ENCODE measurements around the gene AXIN1. TPM values are rescaled to one million over a fixed set of nuclear protein-coding genes. Genes with fewer than 3 reads are reported as not detected.
A peak's percentile ranks its signal among the peaks of the same experiment; 100 is the strongest.
"Not testable (repeated sequence)": the region's sequence is repeated elsewhere in the genome, so short reads cannot be mapped to it uniquely, and the experiment has no call there.

AXIN1 gene
- total RNA-seq, 1 donor, result 35.8 TPM

- Histone ChIP-seq H3K27me3 (ENCODE audit: insufficient read depth, low read length) (no peaks in the 10 kb centered on the region), H3K4me1 (ENCODE audit: insufficient read depth, low read length) (peaks cover 24% of the 10 kb centered on the region), H3K4me3 (ENCODE audit: low read length) (no peak overlapping the region), H3K9me3 (ENCODE audit: low read depth, low read length) (no peaks in the 10 kb centered on the region)
Observed at GRCh38 chr16:366476-366875, 14.0 kb upstream of the AXIN1 start.

- no peaks in the 10 kb centered on the region for H3K9me3 ChIP-seq (ENCODE audit: low read depth, low read length)
- no peaks in the 10 kb centered on the region for H3K27me3 ChIP-seq (ENCODE audit: insufficient read depth, low read length)
- H3K4me3 ChIP-seq (ENCODE audit: low read length), result no peak overlapping the region
- peaks cover 12% of the 10 kb centered on the region for H3K4me1 ChIP-seq (ENCODE audit: insufficient read depth, low read length)
Observed at GRCh38 chr16:364595-365491, 12.3 kb upstream of the AXIN1 start.

GRCh38 chr16:363766-364490, 11.4 kb upstream of the AXIN1 start:
- Histone ChIP-seq H3K4me3 (ENCODE audit: low read length) (no peak overlapping the region), H3K4me1 (ENCODE audit: insufficient read depth, low read length) (peaks cover 7% of the 10 kb centered on the region), H3K9me3 (ENCODE audit: low read depth, low read length) (no peaks in the 10 kb centered on the region), H3K27me3 (ENCODE audit: insufficient read depth, low read length) (no peaks in the 10 kb centered on the region)

- Histone ChIP-seq H3K4me3 (ENCODE audit: low read length) (no peak overlapping the region), H3K4me1 (ENCODE audit: insufficient read depth, low read length) (peaks cover 7% of the 10 kb centered on the region), H3K27me3 (ENCODE audit: insufficient read depth, low read length) (no peaks in the 10 kb centered on the region), H3K9me3 (ENCODE audit: low read depth, low read length) (no peaks in the 10 kb centered on the region)
Observed at GRCh38 chr16:363110-363765, 10.7 kb upstream of the AXIN1 start.

GRCh38 chr16:362702-362999, 10.1 kb upstream of the AXIN1 start:
- not testable (repeated sequence) for H3K27me3 ChIP-seq (ENCODE audit: insufficient read depth, low read length); H3K4me1 ChIP-seq (ENCODE audit: insufficient read depth, low read length)

GRCh38 chr16:361872-362701, 9.6 kb upstream of the AXIN1 start:
- peaks cover 7% of the 10 kb centered on the region for H3K4me1 ChIP-seq (ENCODE audit: insufficient read depth, low read length)
- H3K4me3 ChIP-seq (ENCODE audit: low read length), result no peak overlapping the region
- no peaks in the 10 kb centered on the region for H3K9me3 ChIP-seq (ENCODE audit: low read depth, low read length)
- no peaks in the 10 kb centered on the region for H3K27me3 ChIP-seq (ENCODE audit: insufficient read depth, low read length)

More at GRCh38 chr16:362702-362999, 10.1 kb upstream of the AXIN1 start:
- not testable (repeated sequence) for H3K4me3 ChIP-seq (ENCODE audit: low read length); H3K9me3 ChIP-seq (ENCODE audit: low read depth, low read length)

GRCh38 chr16:361341-361871, 8.9 kb upstream of the AXIN1 start:
- Histone ChIP-seq H3K4me3 (ENCODE audit: low read length) (no peak overlapping the region), H3K4me1 (ENCODE audit: insufficient read depth, low read length) (peaks cover 9% of the 10 kb centered on the region), H3K27me3 (ENCODE audit: insufficient read depth, low read length) (no peaks in the 10 kb centered on the region), H3K9me3 (ENCODE audit: low read depth, low read length) (no peaks in the 10 kb centered on the region)

- no peaks in the 10 kb centered on the region for H3K9me3 ChIP-seq (ENCODE audit: low read depth, low read length)
Observed at GRCh38 chr16:360698-361336, 8.3 kb upstream of the AXIN1 start.

GRCh38 chr16:359871-360697, 7.6 kb upstream of the AXIN1 start:
- H3K27me3 ChIP-seq (ENCODE audit: insufficient read depth, low read length), result no peaks in the 10 kb centered on the region
- peaks cover 18% of the 10 kb centered on the region for H3K4me1 ChIP-seq (ENCODE audit: insufficient read depth, low read length)
- no peaks in the 10 kb centered on the region for H3K9me3 ChIP-seq (ENCODE audit: low read depth, low read length)
- no peak overlapping the region for H3K4me3 ChIP-seq (ENCODE audit: low read length)

More at GRCh38 chr16:360698-361336, 8.3 kb upstream of the AXIN1 start:
- H3K4me1 ChIP-seq (ENCODE audit: insufficient read depth, low read length), result peaks cover 14% of the 10 kb centered on the region
- H3K27me3 ChIP-seq (ENCODE audit: insufficient read depth, low read length), result no peaks in the 10 kb centered on the region
- H3K4me3 ChIP-seq (ENCODE audit: low read length), result no peak overlapping the region

- Histone ChIP-seq H3K4me3 (ENCODE audit: low read length) (no peak overlapping the region), H3K9me3 (ENCODE audit: low read depth, low read length) (no peaks in the 10 kb centered on the region), H3K4me1 (ENCODE audit: insufficient read depth, low read length) (peaks cover 27% of the 10 kb centered on the region), H3K27me3 (ENCODE audit: insufficient read depth, low read length) (no peaks in the 10 kb centered on the region)
Observed at GRCh38 chr16:359067-359763, 6.7 kb upstream of the AXIN1 start.

GRCh38 chr16:356741-357140, 4.2 kb upstream of the AXIN1 start:
- peaks cover 31% of the 10 kb centered on the region for H3K4me1 ChIP-seq (ENCODE audit: insufficient read depth, low read length)
- H3K4me3 ChIP-seq (ENCODE audit: low read length), result no peak overlapping the region
- no peaks in the 10 kb centered on the region for H3K9me3 ChIP-seq (ENCODE audit: low read depth, low read length)
- no peaks in the 10 kb centered on the region for H3K27me3 ChIP-seq (ENCODE audit: insufficient read depth, low read length)

GRCh38 chr16:354971-355461, 2.5 kb upstream of the AXIN1 start:
- peak overlapping the region; percentile 24 for H3K4me3 ChIP-seq (ENCODE audit: low read length)
- H3K9me3 ChIP-seq (ENCODE audit: low read depth, low read length), result no peaks in the 10 kb centered on the region
- no peaks in the 10 kb centered on the region for H3K27me3 ChIP-seq (ENCODE audit: insufficient read depth, low read length)
- H3K4me1 ChIP-seq (ENCODE audit: insufficient read depth, low read length), result peaks cover 45% of the 10 kb centered on the region
